PC-3 (cell line): ENCODE results near the gene AFG1L. TPM values are rescaled to one million over a fixed set of nuclear protein-coding genes. Genes with fewer than 3 reads are reported as not detected.

Experiments used
- ATAC-seq: fragments of 200-7000 bp; cut with Tn5 transposase; 2 replicates; pipeline ENCODE4 v1.9.1; 2020; ENCODE audit warnings: mild to moderate bottlenecking, moderate library complexity
- BruUV-seq: library from RNA; stranded (reverse); fragments of 400-500 nt; replicated peaks from 2 replicates; lab custom pipeline; 2021; lab: Mats Ljungman, UMichigan
- CTCF ChIA-PET: fragments of 300-600 bp; sonication (Branson Sonifier 250); formaldehyde crosslinking; loops from one replicate; lab custom pipeline; 2022; ENCODE audit warnings: antibody characterized with exemption; lab: Charles Lee
- POLR2A ChIA-PET: fragments of 300-600 bp; sonication (Branson Sonifier 250); formaldehyde crosslinking; loops from one replicate; lab custom pipeline; 2022; ENCODE audit warnings: antibody characterized with exemption; ENCODE audit not compliant: unreplicated experiment; lab: Charles Lee
- DNase-seq: peaks from one replicate; pipeline ENCODE4 v3.0.0-alpha.2; 2015
- H2AFZ ChIP-seq: fragments of 300-600 bp; sonication (generic); 2 replicates; pipeline ENCODE4 v1.6.0; 2016; ENCODE audit warnings: antibody characterized with exemption, low read length
- H3F3A ChIP-seq: fragments of 300-600 bp; sonication (generic); one replicate; pipeline ENCODE4 v1.6.0; 2017; ENCODE audit warnings: antibody characterized with exemption, low read length, control low read depth, mild to moderate bottlenecking; ENCODE audit not compliant: unreplicated experiment
- H3K27ac ChIP-seq: fragments of 300-600 bp; sonication (generic); 2 replicates; pipeline ENCODE4 v1.5.1; 2016; ENCODE audit warnings: mild to moderate bottlenecking, low read length
- H3K27me3 ChIP-seq: fragments of 300-600 bp; sonication (generic); 2 replicates; pipeline ENCODE4 v1.6.1; 2016; ENCODE audit warnings: low read length, mixed read lengths
- H3K36me3 ChIP-seq: fragments of 300-600 bp; sonication (generic); 2 replicates; pipeline ENCODE4 v1.6.1; 2016; ENCODE audit warnings: low read depth, mixed run types, low read length, mixed read lengths
- H3K4me1 ChIP-seq: fragments of 300-600 bp; sonication (generic); 2 replicates; pipeline ENCODE4 v1.5.1; 2016; ENCODE audit warnings: low read length; ENCODE audit not compliant: insufficient read depth
- H3K4me2 ChIP-seq: fragments of 300-600 bp; sonication (generic); 2 replicates; pipeline ENCODE4 v1.6.0; 2016; ENCODE audit warnings: low read length
- H3K4me3 ChIP-seq: fragments of 300-600 bp; sonication (generic); 2 replicates; pipeline ENCODE4 v1.5.1; 2016; ENCODE audit warnings: mild to moderate bottlenecking, low read length, mixed read lengths
- H3K79me2 ChIP-seq: fragments of 300-600 bp; sonication (generic); 2 replicates; pipeline ENCODE4 v1.6.1; 2017; ENCODE audit warnings: low read length, mixed read lengths
- H3K9ac ChIP-seq: fragments of 300-600 bp; sonication (generic); 2 replicates; pipeline ENCODE4 v1.6.0; 2016; ENCODE audit warnings: mild to moderate bottlenecking, low read length
- H3K9me2 ChIP-seq: fragments of 300-600 bp; sonication (generic); replicated peaks from 2 replicates; pipeline ENCODE4 v1.6.1; 2016; ENCODE audit warnings: mixed run types, low read length, mixed read lengths
- H3K9me3 ChIP-seq: fragments of 300-600 bp; sonication (generic); 2 replicates; pipeline ENCODE4 v1.6.1; 2016; ENCODE audit warnings: low read length, mixed read lengths
- H4K20me1 ChIP-seq: fragments of 300-600 bp; sonication (generic); 2 replicates; pipeline ENCODE4 v1.6.1; 2016; ENCODE audit warnings: low read length, mixed read lengths
- EZH2 ChIP-seq: fragments of 300-600 bp; sonication (generic); IDR thresholded peaks from one replicate; pipeline ENCODE4 v1.6.1; 2017; ENCODE audit warnings: antibody characterized with exemption, mild to moderate bottlenecking, low read length; ENCODE audit not compliant: unreplicated experiment
- EZH2phosphoT487 ChIP-seq: fragments of 300-600 bp; sonication (generic); IDR thresholded peaks from 2 replicates; pipeline ENCODE4 v1.6.1; 2018; ENCODE audit warnings: mild to moderate bottlenecking, antibody characterized with exemption, low read length, borderline replicate concordance
- intact Hi-C: fragments of 100-400 bp; cut with micrococcal nuclease; formaldehyde crosslinking; loops from 2 replicates; pipeline ENCODE4 v1.9.0; 2023
- total RNA-seq: library from RNA; depleted of rRNA; stranded (reverse); fragments of >200 nt; gene quantifications from 2 replicates; pipeline ENCODE4 v1.2.3, GENCODE V29; 2014
- TF ChIP-seq, protein P1 (sequence below): fragments of 300-600 bp; sonication (generic); conservative IDR thresholded peaks from 2 replicates; pipeline ENCODE4 v1.5.1; 2017; ENCODE audit warnings: antibody characterized with exemption, low read depth, mild to moderate bottlenecking, low read length

AFG1L gene
- total RNA-seq, 1 experiment from 2014 or later: 3.6 TPM

DNA sequence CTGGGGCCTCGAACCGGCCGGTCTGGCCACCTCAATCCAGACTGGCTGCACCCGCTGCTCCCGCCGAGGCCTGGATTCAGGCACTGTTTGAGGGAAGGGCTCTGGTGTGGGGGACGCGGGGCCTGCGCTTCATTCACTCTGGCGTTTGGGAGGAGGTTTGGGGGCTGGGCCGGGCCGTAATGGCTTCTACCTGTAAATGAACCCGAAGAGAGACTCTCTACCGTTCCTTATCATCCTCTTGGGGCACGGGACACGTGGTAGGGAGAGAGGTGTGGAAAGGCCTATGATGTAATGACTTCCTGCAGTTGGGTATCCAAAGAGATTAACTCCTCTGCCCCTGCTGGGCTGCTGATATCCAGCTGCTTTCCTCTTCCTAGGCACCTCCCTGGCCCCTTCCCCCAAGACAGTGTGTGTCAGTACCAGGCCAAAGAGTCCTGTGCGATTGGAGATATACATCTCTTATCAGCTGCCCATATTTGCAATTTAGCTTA is 267.7 kb downstream of the AFG1L start:
- BruUV-seq: no TSS peak
- H3K9me3 ChIP-seq: no peaks in the 10 kb centered on the region
- peak overlapping the region; percentile 95 for H3K4me3 ChIP-seq
- H3K9me2 ChIP-seq: no peaks in the 10 kb centered on the region
- ChIA-PET CTCF (no interaction called here), POLR2A (interaction anchor here (0.6 kb wide), 1 partner anchor 24 kb away, joined by 6 read pairs; no protein-coding TSS in a partner anchor)
- peaks cover 35% of the 10 kb centered on the region for H4K20me1 ChIP-seq
- peak; percentile 2; the same call in 1 of the 2 replicates for ATAC-seq
- H3K9ac ChIP-seq: peak overlapping the region; percentile 78
- peaks cover 33% of the 10 kb centered on the region for H3K4me1 ChIP-seq
- H3F3A ChIP-seq: peaks cover 4% of the 10 kb centered on the region
- peaks cover 71% of the 10 kb centered on the region for H3K79me2 ChIP-seq
- H2AFZ ChIP-seq: peak overlapping the region; percentile 51; the same call in 1 of the 2 replicates
- peak overlapping the region; percentile 79 for H3K27ac ChIP-seq
- TF ChIP-seq, protein P1, sequence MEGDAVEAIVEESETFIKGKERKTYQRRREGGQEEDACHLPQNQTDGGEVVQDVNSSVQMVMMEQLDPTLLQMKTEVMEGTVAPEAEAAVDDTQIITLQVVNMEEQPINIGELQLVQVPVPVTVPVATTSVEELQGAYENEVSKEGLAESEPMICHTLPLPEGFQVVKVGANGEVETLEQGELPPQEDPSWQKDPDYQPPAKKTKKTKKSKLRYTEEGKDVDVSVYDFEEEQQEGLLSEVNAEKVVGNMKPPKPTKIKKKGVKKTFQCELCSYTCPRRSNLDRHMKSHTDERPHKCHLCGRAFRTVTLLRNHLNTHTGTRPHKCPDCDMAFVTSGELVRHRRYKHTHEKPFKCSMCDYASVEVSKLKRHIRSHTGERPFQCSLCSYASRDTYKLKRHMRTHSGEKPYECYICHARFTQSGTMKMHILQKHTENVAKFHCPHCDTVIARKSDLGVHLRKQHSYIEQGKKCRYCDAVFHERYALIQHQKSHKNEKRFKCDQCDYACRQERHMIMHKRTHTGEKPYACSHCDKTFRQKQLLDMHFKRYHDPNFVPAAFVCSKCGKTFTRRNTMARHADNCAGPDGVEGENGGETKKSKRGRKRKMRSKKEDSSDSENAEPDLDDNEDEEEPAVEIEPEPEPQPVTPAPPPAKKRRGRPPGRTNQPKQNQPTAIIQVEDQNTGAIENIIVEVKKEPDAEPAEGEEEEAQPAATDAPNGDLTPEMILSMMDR: no peak
- TF ChIP-seq EZH2: no peak
- TF ChIP-seq EZH2phosphoT487: no peak
- peak overlapping the region; percentile 82 for H3K4me2 ChIP-seq
- DNase-seq: peak; percentile 71
- intact Hi-C loops: loop anchor here (1.0 to 5.0 kb wide), 3 partner anchors 110 to 275 kb away; no protein-coding TSS in a partner anchor
- no peaks in the 10 kb centered on the region for H3K27me3 ChIP-seq
- peaks cover 9% of the 10 kb centered on the region; the same call in 1 of the 2 replicates for H3K36me3 ChIP-seq

DNA sequence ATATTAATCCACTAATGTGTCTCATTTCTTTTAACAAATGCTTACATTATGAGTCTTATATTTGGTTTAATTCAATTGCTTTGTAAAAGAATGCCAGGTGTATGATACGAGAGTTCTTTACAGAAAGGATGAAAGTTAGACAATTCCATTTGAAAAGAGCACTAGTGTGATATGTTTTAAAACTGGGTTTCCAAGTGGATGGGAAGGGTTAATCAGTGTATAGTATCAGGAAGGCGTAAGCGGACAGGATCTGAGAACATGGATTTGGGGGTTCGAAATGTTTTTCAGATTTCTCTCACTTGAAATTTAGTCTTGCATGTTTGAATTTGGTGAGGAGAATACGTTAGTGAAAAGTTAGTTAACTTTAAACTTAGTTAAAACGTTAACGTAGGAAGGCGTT is 268.4 kb downstream of the AFG1L start:
- TF ChIP-seq EZH2: no peak
- TF ChIP-seq, protein P1: no peak
- no peak for TF ChIP-seq EZH2phosphoT487
- Histone ChIP-seq H3K4me2 (peak overlapping the region; percentile 82), H3K4me3 (peak overlapping the region; percentile 95), H3K4me1 (peaks cover 33% of the 10 kb centered on the region), H3K79me2 (peaks cover 78% of the 10 kb centered on the region), H3K36me3 (peaks cover 9% of the 10 kb centered on the region; the same call in 1 of the 2 replicates), H3K27ac (peak overlapping the region; percentile 79), H2AFZ (no peak overlapping the region), H3K9ac (peak overlapping the region; percentile 78), H3K9me2 (no peaks in the 10 kb centered on the region), H3K27me3 (no peaks in the 10 kb centered on the region), H3F3A (peaks cover 4% of the 10 kb centered on the region), H3K9me3 (no peaks in the 10 kb centered on the region), H4K20me1 (peaks cover 35% of the 10 kb centered on the region)
- DNase-seq (no peak), ATAC-seq (no peak)
- CTCF ChIA-PET: no interaction called here
- no TSS peak for BruUV-seq
- intact Hi-C loops: loop anchor here (5.0 kb wide), 2 partner anchors 109 to 274 kb away; no protein-coding TSS in a partner anchor
- POLR2A ChIA-PET: no interaction called here

DNA sequence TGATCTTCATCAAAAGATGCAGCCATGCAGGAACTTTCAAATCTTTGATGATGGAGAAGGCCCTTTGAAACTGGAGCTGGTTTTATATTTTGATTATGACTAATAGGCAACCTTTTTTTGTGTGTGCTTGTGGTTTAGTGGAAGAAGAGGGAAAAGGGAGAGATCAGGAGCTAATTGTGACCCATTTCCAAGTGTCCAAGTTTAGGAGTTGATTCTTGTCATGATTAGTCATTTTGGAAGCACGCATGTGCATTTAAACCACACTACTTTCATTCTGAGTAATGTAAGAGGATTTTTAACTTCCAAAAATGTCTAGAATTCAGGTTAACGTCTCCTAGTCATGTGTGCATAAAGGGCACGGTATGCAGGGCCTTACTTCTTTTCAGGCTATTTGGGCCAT is 269.3 kb downstream of the AFG1L start:
- Histone ChIP-seq H3K4me1 (peaks cover 33% of the 10 kb centered on the region), H4K20me1 (peaks cover 35% of the 10 kb centered on the region), H3K9ac (peak overlapping the region; percentile 28; the same call in 1 of the 2 replicates), H3K9me2 (no peaks in the 10 kb centered on the region), H3K27me3 (no peaks in the 10 kb centered on the region), H3K27ac (peak overlapping the region; percentile 79), H3K9me3 (no peaks in the 10 kb centered on the region), H2AFZ (no peak overlapping the region), H3K36me3 (peaks cover 9% of the 10 kb centered on the region; the same call in 1 of the 2 replicates), H3K4me2 (peak overlapping the region; percentile 82), H3K79me2 (peaks cover 87% of the 10 kb centered on the region), H3K4me3 (peak overlapping the region; percentile 95), H3F3A (peaks cover 4% of the 10 kb centered on the region)
- TF ChIP-seq EZH2: no peak
- BruUV-seq: no TSS peak
- POLR2A ChIA-PET: interaction anchor here (0.7 kb wide), 1 partner anchor 23 kb away, joined by 4 read pairs; no protein-coding TSS in a partner anchor
- DNase-seq (peak; percentile 92), ATAC-seq (peak; percentile 5)
- CTCF ChIA-PET: no interaction called here
- intact Hi-C loops: loop anchor here (5.0 kb wide), 2 partner anchors 108 to 273 kb away; no protein-coding TSS in a partner anchor
